Measurements from ENCODE around the gene APBA2. TPM values are rescaled to one million over a fixed set of nuclear protein-coding genes. Genes with fewer than 3 reads are reported as not detected.

APBA2 gene
- total RNA-seq (2022; extraction: Qiagen RNA extraction): 15.8 to 20.8 TPM (median 19.0 TPM) in 5 replicates

GRCh38 chr15:28885630-28886430 lies at the start of gene APBA2:
Gene APBA2, plus strand, starts transcription at chr15:28885974. Its CDS starts 167,911 bp downstream, at chr15:29053885.

DNA sequence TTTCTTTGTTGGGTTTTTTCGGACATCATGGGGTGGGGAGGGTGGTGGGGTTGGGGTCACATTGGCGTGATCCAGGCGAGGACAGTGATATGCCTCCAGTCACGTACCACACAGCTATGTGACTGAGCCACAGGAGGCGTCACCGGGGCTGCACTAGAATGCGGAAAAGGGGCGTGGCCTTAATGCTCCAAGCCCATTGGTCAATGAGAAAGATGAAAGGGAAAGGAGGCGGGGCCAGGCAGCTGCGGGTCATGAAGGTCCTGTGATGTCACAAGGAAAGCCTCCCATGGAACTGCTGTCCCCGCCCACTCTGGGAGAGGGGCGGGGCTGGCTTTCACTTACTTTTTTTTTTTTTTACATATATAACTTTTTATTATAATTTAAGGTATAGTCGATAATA lies 37.3 kb upstream of the APBA2 start, which contains the start of gene GOLGA6L7:
GOLGA6L7 (minus strand) TSS at position 124 of the 400 bp plus-strand sequence; CDS start at position 29, 95 bp downstream.

Other genes with a start within 250 kb of the APBA2 start
- gene GOLGA8M, start 173.6 kb upstream of the APBA2 start, total RNA-seq (2022; extraction: Qiagen RNA extraction): 0.06 to 0.24 TPM in 2 of 5 replicates, not detected in the others
- not detected in 5 replicates for gene GOLGA6L7, start 37.3 kb upstream of the APBA2 start, total RNA-seq (2022; extraction: Qiagen RNA extraction)